ENCODE measurements around the gene ELMOD1. TPM values are rescaled to one million over a fixed set of nuclear protein-coding genes. Genes with fewer than 3 reads are reported as not detected.

Gene ELMOD1
- total RNA-seq, 4 donors from 2014 or later: not detected

DNA sequence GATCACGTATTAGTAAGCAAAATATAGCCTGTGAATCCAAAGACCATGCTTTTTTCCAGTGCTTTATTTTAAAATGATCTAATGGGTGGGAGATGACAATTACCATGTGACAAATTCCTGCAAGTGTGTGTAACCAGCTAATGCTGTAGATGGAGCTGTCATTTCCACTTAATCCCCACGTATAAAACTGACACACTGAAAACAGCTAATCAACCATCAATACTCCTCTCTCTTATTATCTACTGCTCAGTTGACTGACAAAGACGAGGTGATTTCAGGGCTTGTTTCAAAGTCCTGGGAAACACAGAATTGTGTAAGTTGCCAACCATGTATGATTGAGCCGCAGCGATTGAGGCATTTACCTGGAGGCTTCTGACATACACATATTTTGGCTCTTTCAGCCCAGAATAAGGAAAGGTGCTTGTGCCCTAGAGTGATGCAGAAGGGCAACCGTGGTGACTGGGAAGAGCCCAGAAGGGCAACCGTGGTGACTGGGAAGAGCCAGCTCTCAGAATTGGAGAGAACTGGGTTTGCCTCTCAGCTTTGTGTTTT, 111.2 kb downstream of the ELMOD1 start:
- no peak for TF ChIP-seq CTCF (IDR thresholded peaks at IDR 0.05)
- TF ChIP-seq POLR2A (IDR thresholded peaks at IDR 0.05): no peak
- intact Hi-C loops (cut with DNase I): no loop called here
- Histone ChIP-seq H3K27ac (no peak overlapping the region), H3K9me3 (no peaks in the 10 kb centered on the region), H3K4me1 (no peaks in the 10 kb centered on the region), H3K4me3 (replicated peaks in 1 of 3) (no peak overlapping the region), H3K27me3 (no peaks in the 10 kb centered on the region), H3K36me3 (no peaks in the 10 kb centered on the region)
- WGBS, 2 donors: 82 to 83% methylated on average over 7 of the region's 7 CpGs
- no peak for DNase-seq

DNA sequence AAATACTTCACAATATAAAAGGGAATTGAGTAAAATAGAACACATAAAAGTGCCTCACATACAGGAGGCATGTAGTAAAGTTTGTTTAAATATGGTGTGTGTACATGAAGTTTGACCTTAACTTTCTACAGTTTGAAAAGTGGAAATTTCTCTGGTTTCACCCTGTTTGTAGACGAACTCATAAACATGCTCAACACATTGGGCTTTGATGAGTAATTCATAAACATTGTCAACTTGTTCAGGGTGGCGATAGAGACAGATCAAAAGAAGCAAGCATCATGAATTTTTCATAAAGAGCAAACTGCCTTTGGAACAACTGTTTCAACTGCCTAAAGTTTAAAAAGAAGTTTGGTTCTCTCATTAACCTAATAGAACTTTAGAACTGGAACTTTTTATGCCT, 111.8 kb downstream of the ELMOD1 start:
- Histone ChIP-seq H3K4me3 (replicated peaks in 1 of 3) (no peak overlapping the region), H3K9me3 (no peaks in the 10 kb centered on the region), H3K27me3 (no peaks in the 10 kb centered on the region), H3K4me1 (no peaks in the 10 kb centered on the region), H3K27ac (no peak overlapping the region), H3K36me3 (no peaks in the 10 kb centered on the region)
- TF ChIP-seq POLR2A (IDR thresholded peaks at IDR 0.05): no peak
- no peak for TF ChIP-seq CTCF (IDR thresholded peaks at IDR 0.05)
- no peak for DNase-seq
- intact Hi-C loops (cut with DNase I): no loop called here
- 79 to 81% methylated on average over 2 of the region's 2 CpGs for WGBS, 2 donors

- Histone ChIP-seq H3K27me3 (no peaks in the 10 kb centered on the region), H3K27ac (no peak overlapping the region), H3K4me1 (no peaks in the 10 kb centered on the region), H3K36me3 (no peaks in the 10 kb centered on the region), H3K9me3 (no peaks in the 10 kb centered on the region), H3K4me3 (replicated peaks in 1 of 3) (no peak overlapping the region)
- TF ChIP-seq CTCF (IDR thresholded peaks at IDR 0.05): no peak
- TF ChIP-seq POLR2A (IDR thresholded peaks at IDR 0.05): no peak
- intact Hi-C loops (cut with DNase I): no loop called here
- no peak for DNase-seq
- 80 to 83% methylated on average over 3 of the region's 3 CpGs for WGBS, 2 donors
Measured at GRCh38 chr11:107704451-107704850, 113.5 kb downstream of the ELMOD1 start.

DNA sequence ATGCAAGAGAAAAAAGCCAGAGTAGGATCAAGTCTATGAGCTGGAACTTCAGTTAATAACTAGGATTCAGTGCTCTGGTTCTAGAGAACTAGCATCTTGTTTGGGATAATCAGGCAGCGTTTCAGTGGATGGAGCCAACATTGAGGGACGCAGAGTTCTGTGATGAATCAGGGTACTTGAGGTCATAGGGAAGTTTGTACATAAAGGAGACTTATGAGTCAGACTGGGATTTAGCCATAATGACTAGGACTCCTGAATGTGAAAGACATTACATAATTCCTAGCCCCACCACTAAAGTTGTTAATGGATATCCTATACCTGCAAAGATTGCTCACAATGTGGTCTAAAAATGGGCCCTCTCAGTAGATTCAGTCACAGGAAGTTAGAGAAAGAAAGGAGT, 114.1 kb downstream of the ELMOD1 start:
- H3K4me1 ChIP-seq: no peaks in the 10 kb centered on the region
- no peak for DNase-seq
- H3K36me3 ChIP-seq: no peaks in the 10 kb centered on the region
- 78 to 92% methylated on average over 2 of the region's 2 CpGs for WGBS, 2 donors
- no peaks in the 10 kb centered on the region for H3K9me3 ChIP-seq
- H3K27ac ChIP-seq: no peak overlapping the region
- no peaks in the 10 kb centered on the region for H3K27me3 ChIP-seq
- no peak overlapping the region for H3K4me3 ChIP-seq (replicated peaks in 1 of 3)
- intact Hi-C loops (cut with DNase I): no loop called here
- no peak for TF ChIP-seq CTCF (IDR thresholded peaks at IDR 0.05)
- TF ChIP-seq POLR2A (IDR thresholded peaks at IDR 0.05): no peak

DNA sequence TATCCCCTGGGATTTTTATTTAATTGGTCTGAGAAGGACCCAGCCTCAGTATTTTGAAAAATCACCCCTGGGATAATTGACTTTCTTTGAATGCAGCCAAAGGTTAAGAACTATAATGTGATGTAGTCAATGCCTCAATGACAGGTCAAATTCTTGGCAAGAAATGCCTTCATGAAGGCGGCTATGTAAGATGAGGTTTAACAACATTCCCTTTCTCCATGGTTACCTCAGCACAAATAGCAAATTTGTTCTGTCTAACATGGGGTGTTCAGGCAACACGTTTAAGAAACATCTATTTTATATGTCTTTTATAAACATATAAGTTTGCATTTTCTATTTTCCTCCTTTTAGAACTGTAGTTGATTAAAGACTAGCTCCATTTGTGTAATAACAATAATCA, 115.6 kb downstream of the ELMOD1 start:
- H3K4me1 ChIP-seq: no peaks in the 10 kb centered on the region
- no peak for TF ChIP-seq POLR2A (IDR thresholded peaks at IDR 0.05)
- no peak for TF ChIP-seq CTCF (IDR thresholded peaks at IDR 0.05)
- intact Hi-C loops (cut with DNase I): no loop called here
- H3K27me3 ChIP-seq: no peaks in the 10 kb centered on the region
- 61% methylated on average over 2 of the region's 2 CpGs for WGBS, 2 donors
- no peaks in the 10 kb centered on the region for H3K9me3 ChIP-seq
- no peak for DNase-seq
- no peak overlapping the region for H3K4me3 ChIP-seq (replicated peaks in 1 of 3)
- H3K36me3 ChIP-seq: no peaks in the 10 kb centered on the region
- no peak overlapping the region for H3K27ac ChIP-seq

Data from thyroid gland (tissue), 4 donors.